ENCODE data around the gene CTCFL.

DNA sequence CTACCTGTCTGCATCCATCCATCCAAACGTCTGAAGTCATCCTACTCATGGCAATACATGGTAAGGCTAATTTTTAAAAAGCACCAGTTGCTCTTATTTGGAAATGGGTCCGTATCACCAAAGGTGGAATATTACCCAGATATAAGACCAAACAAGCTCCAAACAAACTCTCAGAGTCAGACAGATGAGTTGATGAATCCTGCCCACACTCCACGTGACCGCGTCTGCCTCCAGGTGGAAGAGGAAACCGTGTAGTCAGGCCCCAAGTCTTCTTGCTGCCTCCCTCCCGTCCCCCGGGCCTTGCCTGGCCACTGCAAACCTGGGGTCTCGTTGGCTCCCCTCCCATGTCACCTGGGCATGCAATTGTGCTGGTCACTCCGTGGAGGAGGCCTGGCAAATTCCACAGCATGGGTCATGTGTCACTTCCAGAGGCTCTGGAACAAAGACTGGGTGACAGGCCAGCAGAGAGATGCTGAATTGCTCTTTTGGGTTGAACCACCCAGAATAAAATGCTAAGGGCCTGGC lies 31.8 kb downstream of the CTCFL start:
- TF ChIP-seq EZH2 (IDR thresholded peaks at IDR 0.05) (no peak), CTCF (IDR thresholded peaks at IDR 0.05) (no peak)

Data from neural progenitor cell (in vitro differentiated cells).